Activated naive CD4-positive, alpha-beta T cell treated with anti-CD3 and anti-CD28 coated beads, Interleukin-2, amount 50 U/mL, for 16 hours (primary cell): ENCODE measurements around the gene IVNS1ABP.
"Not testable (repeated sequence)": the region's sequence is repeated elsewhere in the genome, so short reads cannot be mapped to it uniquely, and the experiment has no call there.

Experiments
- DNase-seq: peaks from one replicate; pipeline ENCODE4 v3.0.0-alpha.2; 2020

IVNS1ABP gene

DNA sequence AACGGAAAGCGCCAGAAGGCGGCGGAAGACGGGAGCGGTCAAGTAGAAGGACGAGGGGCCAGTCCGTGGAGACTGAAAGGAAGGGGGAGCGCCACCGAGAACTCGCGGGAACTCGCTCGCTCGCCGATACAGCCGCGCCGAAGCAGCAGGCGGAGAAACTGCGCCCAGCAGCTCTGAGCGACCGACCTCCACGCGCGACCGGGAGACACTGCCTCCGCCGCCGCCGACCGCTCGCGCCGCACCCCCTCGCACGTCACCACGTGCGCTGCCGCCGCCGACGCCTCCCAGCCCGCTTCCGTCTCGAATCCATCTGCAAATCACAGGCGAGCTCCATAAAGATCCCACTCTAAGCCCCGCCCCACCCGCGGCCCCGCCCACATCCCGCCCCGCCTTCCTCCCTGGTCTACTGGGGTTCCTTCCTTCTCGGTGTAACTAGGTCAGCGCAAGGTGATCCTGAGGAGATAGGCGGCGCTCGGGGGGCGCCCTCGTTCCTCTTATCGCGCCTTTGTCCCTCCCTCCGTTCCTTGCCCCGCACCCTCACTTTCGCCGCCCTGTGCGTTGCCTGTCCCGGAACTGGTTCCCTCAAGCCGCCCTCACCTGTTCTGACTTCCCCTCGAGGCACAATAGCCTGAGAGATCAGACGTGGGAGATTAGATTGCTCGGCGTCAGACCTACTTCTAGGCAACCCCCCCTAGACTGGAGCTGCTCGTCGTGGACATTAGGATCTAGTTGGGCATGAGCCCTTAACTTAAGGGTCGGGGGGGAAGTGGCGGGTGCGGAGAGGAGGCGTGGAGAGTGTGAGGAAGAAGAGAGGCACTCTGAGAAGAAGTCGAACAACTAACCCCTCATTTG lies at the start of gene IVNS1ABP:
Gene IVNS1ABP, minus strand, starts transcription at position 210 of the 852 bp plus-strand sequence. CDS start 7,750 bp downstream, outside the sequence.
- peak; percentile 93 for DNase-seq

DNA sequence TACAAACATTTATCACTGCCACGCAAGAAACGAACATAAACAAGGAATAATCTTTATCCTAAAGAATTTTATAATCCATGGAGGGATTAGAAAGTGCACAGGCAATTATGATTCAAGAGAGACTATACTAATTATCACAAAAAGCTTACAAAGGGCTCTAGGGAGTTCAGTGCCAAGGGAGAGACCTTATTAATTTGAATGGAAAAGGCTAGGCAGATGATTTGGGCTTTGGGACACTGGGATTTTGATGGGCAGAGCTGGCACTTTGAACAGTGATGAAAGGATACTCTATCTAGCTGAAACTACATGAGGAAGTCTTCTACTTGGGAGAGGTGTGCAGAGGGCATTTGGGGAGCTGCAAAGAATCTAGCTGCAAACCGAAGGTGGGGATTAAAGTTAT lies 48.9 kb upstream of the IVNS1ABP start:
- no peak for DNase-seq

DNA sequence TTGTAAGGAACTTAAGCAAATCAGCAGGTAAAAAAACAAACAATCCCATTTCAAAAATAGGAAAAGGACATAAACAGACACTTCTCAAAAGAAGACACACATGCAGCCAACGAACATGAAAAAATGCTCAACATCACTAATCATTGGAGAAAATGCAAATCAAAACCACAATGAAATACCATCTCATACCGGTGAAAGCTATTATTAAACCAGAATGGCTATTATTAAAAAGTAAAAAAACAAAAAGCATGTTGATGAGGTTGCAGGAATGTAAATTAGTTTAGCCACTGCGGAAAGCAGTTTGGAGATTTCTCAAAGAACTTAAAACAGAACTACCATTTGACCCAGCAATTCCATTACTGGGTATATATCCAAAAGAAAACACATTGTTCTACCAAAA lies 47.5 kb upstream of the IVNS1ABP start:
- not testable (repeated sequence) for DNase-seq

DNA sequence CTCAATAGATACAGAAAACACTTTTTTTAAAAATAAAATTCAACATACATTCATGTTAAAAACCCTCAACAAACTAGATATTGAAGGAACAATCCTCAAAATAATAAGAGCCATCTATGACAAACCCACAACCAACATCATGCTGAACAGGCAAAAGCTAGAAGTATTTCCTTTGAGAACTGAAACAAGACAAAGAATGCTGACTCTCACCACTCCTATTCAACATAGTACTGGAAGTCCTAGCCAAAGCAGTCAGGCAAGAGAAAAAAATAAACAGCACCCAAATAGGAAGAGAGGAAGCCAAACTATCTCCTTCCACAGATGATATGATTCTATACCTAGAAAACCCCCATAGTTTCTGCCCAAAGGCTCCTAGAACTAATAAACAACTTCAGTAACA lies 46.2 kb upstream of the IVNS1ABP start:
- DNase-seq = no peak

DNA sequence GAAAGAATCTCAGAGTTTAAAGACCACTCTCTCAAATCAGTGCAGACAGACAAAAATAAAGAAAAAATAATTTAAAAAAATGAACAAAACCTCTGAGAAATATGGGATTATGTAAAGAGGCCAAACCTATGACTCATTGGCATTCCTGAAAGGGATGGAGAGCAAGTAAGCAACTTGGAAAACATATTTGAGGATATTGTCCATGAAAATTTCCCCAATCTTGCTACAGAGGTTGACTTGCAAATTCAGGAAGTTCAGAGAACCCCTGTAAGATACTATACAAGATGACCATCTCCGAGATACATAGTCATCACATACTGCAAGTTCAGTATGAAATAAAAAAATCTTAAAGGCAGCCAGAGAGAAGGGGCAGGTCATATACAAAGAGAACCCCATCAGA lies 43.7 kb upstream of the IVNS1ABP start:
- no peak for DNase-seq

DNA sequence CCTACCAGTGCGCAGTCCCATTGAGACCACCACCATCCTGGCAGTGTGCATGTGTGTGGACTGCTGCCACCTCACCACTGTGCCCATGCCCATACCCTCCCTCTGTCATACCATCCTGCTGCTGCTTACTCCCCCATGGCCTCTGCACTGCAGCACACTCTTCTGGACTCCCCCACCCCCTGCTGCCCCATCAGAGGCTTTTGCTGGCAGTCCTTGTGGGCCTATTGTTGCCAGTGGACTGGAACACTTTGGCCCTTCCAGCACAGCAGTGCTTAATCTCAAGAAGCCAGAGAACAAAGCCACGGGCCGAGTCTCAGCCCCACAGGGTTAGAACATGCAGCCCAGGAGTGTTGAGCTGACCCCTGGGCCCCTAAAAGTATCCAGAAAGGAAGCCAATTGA lies 41.9 kb upstream of the IVNS1ABP start:
- no peak for DNase-seq

DNA sequence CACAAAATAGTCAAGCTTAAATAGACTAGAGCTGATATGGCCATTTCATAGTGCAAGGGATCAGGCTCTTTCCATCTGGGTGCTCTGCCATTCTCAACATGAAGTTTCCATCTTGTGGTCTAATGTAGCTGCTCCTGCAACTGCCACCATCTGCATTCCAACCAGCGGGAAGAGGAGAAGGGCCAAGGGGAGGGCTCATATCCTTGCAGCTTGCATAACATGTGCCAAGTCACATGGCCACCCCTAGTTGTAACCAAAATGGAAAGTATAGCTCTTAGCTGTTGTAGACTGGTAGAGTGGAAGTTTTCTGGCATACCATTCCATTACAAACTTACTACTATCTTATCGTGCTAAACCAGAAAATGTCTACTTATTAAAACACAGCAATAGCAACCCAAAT lies 38.9 kb upstream of the IVNS1ABP start:
- no peak for DNase-seq

DNA sequence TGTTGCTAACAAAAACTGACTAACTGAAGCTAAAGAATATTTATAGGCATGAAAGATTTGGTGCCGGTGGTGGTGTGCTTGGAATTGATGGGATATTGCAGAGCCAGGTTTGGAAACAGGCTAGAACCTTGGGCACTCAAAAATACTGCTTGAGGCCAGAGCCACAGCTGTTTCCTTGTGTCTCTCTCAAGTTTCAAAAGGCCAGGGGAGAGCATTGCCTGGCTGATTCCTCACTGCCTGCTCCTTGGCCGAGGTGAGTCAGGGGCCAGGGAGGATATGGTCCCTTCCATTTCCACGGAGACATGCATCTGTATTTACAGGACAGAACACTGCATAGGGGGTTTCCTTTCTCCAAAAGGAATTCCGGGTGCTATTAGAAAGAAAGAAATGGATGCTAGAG lies 36.1 kb upstream of the IVNS1ABP start:
- no peak for DNase-seq

DNA sequence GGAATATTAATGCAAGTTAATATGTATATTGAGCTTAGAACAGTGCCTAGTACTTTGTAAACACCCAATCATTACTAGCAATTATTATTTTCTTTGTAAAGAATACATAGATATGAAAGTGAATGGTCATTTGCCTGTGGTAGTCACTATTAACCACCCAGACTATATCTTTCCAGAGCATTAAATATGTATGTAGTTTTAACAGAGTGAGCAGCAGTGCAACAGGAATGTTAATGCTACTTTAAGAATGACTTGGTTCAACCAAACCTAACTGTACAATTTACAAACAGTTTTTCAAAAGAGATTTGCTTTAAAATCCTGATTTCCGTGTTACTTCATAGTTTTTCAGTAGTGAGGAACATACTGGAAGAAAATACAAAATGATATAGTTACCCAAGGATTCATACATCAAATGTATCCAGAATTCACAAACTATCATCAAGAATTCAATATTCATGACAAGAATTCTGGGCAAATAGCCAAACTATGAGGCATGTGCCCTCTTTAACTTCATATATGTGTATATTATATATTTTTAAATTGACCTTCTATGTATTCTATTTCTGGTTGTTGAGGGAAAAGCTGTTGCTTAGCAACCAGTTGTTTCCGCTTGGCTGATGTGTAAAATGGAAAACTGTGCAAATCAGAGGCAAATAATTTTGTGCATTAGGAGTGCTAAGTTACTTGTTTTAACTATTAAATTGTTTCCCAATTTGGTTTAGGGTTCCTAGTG lies 34.9 kb upstream of the IVNS1ABP start:
- no peak for DNase-seq

DNA sequence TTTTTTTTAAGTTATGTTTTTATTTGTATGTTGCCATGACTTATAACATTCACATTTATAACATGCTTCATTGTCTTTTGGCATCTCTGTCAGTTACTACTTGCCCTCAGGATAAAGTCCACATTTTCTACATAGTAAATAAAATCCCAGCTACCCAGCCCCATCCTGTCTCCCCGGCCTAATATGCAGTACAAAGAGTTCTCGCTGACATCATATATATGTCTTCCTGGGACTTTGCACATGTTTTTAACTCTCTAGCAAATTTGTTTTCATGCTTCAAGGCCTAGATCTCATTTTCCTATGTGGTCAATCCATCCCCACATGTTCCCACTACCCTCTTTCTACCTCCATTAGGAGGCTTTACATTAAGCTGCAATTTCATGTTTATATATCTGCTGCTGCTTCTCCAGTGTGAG lies 33.0 kb upstream of the IVNS1ABP start:
- no peak for DNase-seq

DNA sequence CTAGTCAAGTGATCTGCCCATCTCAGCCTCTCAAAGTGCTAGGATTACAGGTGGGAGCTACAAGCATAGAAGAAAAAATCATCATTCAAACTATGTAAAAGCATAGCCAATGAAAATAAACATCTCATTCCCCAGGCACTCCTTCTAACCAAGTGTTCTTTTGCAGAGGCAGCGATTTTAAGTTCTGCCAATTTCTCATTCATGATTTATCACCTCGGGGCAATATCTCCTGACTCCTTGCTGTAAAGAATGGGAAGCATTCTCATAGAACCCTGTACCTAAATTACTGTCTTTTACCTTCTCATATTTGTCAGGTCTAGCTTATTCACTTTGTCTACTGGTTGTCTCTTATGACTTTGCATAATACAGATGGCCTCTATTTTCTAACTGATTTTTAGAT lies 32.5 kb upstream of the IVNS1ABP start:
- DNase-seq = no peak

DNA sequence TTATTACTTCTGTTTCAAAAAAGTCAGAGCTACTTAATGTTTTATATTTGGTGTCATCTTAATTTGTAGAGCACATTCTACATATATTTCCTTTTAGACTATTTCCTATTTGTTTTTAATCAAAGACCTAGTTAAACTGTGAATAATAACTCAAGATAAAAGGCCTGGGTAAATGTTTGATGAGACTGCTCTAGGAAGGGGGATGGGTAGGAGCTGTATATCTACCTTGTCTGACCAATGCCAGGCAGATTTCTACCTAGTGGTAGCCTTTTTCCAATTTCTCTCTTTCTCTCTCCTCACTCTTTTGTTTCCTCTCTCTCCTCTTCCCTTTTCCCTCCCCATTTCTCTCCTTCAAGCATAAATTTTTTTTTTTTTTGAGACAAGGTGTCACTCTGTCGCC lies 31.9 kb upstream of the IVNS1ABP start:
- no peak for DNase-seq

DNA sequence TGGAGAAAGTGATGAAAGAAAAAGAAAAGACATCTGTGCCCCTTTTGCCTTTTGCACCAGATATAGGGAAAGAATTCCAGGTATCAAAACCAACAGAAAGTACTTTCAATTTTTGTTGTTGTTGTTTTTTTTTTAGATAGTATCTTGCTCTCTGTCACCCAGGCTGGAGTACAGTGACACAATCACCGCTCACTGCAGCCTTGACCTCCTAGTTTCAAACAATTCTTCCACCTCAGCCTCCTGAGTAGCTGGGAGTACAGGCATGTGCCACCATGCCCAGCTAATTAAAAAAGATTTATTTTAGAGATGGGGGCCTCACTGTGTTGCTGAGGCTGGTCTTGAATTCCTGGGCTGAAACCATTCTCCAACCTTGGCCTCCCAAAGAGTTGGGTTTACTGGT lies 31.3 kb upstream of the IVNS1ABP start:
- no peak for DNase-seq

DNA sequence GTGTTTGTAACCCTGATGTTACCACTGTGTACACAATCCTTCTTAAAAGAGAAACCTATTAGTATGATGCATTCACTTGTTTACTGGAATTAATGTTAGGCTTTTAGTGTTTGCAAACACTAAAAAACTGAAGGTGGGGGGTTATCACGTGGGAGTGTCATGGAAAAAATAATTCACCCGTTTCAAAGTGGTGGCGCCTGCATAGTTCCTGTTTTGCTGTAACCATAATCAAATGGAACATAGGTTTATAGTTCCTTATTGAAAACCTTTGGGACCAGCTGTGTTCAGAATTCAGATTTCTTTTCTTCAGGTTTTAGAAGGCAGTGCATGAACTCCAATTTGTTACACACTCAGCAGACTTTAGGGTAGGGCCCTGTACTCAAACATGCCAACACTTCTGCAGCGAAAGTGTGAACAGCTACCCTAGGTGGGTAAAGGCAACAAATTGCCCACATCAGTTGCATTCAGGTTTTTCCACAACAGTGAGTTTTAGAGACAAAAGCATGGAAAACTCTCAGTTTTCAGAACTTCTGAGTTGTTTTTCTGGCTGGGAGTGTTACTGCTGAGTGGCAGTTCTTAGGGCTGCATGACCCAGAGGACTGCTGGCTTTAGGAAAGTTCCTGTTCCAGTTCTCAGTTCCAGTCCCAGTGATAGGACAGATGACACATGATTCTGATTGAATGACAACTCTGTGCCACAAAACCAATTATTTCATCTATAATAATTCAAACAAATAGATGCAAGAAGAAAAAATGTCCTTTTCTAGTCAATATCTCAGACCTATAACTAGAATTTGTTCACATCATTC lies 29.1 kb upstream of the IVNS1ABP start:
- DNase-seq = no peak

DNA sequence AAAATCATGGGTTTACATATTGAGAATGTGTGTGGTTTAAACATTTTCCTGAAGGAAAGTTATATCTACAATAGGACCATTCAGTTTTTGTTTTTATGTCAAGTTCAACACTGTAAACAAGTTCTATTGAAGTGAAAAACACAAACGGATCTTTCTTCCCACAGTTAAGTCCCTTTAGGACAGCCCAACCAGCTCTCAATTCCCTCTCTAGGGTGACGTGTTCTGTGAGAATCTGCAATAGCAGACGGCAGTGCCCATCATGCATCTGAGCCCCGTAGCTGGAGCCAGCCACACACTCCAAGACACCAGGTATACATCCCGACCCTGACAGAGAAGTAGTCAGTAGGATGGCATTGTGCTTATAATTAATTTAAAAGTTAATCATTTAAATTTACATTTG lies 26.3 kb upstream of the IVNS1ABP start:
- DNase-seq = no peak

DNA sequence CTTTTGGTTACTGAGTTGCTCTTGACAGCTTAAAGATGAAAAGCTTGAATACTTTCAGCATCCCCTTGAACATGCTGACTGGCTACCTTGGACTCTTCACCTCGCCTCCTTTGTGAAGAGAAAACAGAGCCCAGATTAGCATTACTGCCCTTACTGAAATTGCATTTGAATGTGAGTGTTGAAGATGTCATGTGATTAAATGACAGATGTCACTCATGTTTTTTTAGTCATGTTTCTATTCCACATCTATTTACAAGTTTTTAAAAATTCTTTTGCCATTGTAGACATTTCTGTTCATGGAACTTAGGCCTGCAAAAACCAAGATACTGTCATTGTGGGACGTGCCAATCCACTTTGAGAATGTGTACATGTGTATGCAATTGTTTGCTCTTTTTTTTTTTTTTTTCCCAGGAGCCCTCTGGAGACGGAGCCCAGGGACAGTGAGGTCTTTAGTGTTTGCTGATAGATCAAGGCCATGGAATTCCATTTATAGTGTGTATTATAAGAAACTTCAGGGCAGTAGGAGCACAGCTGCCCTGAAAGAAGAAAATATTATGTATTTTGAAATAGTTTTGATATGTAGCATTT lies 25.7 kb upstream of the IVNS1ABP start:
- no peak for DNase-seq

DNA sequence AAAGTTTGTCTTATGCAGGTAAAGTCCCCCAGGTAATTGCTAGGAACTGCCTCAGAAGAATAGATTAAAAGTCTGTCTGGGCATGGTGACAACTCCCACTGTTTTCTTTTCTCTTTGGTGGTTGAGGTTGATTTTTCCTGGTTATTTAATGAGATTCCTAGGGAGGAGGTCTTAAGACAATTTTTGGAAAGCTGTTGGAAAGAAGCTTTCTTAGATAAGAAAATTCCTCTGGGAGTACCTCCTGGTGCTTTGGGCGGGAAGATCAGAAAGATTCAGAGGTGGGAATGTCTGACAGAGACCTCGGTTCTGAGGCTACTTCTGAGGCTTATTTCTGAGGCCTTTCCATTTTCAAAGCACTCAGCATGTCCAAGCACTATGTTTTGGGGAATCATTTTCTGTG lies 25.0 kb upstream of the IVNS1ABP start:
- DNase-seq = no peak

DNA sequence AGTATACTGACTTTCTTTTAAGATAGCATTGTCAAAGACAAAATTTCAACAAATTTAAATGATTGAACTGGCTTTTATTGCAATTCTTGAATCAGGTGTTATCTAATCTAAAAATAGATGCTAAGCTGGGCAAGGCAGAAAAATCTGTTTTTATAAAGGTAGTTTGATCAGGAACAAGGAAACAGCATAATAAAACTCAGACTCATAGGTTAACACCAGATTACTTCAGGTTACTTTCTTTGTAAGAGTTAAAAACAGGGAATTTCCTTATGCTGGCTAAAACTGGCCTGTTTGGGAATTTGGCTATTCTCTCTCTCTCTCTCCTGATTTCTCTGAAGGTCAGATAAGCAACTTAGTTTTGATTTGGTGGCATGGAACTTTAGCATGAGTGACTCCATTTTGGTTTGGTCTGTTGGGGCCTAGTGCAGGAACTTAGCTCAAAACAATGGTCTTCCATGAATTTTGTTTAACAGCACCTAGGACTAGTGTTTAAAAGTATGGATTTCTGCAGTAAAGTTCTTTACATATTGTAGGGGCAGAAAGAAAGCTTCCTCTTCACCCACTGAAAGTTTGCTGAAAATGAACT lies 24.2 kb upstream of the IVNS1ABP start:
- DNase-seq = no peak

DNA sequence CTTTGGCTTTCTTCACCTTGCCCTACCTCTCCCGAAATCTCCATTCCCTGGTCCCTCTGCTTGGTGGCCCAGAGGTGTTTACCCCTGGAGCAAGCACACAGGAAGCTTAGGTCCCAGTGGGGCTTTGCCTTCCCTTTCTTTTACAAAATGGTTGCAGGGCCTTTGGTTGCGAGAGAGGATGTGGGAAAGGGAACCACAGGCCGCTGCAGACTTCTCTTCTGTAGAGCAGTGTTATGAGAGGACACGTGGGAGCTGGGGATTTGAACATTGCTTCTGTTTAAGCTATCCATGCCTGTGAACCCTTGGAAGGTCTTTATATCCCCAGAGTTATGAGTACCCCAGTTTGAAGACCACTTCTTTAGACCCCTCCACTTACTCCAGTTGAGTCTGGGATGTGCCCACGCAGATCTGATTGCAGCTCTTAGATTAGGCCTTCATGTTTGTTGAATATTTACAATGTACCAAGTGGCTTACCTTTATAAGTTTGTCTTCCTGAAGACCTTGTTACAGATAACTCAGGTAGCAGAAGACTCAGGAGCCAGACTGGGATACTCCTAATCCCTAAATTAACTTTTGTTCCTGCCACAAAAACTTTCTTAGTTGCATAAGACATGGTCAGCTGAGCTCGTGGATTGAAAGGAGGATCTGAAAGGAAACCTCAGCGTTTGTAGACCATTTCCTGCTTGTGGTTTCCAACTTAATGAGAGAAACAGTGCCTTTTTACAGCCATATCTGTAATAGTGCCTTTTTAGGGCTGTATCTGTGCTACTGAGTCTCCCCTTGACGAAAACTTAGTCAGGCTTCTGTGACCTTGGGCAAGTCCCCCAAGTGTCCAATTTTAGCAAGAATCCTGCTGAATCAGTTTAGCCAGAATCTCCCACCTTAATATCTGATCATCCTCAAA lies 21.9 kb upstream of the IVNS1ABP start:
- DNase-seq = no peak

DNA sequence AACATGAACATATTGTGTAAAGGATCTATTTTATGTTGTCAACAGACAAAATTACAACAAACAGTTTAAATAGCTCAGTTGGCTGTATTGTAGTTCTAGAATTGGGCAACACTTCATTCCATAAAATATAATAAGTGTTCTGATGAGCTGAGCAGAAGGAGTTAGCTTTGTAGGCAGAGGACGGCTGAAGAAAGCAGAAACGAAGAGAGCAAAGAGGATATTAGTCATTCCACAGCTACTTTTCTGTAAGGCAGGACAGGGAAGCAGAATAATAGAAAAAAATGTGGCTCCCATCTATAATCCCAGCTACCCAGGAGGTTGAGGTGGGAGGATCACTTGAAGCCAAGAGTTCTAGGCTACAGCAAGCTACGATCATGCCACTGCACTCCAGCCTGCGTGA lies 20.2 kb upstream of the IVNS1ABP start:
- no peak for DNase-seq

DNA sequence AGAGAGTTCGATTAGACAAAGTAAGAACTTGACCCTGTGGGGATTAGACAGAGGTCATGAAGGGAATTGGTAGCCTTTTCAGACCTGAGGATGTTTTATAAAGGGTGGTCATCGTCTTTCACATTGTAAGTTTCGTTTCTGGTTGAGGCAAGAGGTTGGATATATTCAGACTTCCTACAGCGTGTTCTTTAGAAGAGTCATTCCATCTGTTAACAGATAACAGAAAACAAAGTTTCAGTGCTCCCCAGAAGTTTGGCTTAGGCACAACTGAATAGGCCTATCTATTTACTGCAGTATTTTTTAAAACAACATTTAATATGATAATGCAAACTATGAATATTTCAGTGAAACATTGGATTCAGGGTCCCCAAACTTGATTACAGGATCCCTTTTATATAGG lies 17.1 kb upstream of the IVNS1ABP start:
- no peak for DNase-seq

DNA sequence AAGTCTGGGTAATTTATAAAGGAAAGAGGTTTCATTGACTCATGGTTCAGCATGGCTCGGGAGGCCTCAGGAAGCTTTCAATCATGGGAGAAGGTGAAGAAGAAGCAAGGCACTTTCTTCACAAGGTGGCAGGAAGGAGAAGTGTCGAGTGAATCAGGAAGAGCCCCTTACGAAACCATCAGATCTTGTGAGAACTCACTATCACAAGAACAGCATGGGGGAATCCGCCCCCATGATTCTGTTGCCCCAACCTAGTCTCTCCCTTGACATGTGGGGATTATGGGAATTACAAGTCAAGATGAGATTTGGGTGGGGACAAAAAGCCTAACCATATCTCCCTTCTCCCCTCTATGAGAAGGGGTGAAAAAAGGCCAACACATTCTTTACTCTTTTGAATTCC lies 11.2 kb upstream of the IVNS1ABP start:
- no peak for DNase-seq
